ENCODE results near the gene GINS3.
"Not testable (repeated sequence)": the region's sequence is repeated elsewhere in the genome, so short reads cannot be mapped to it uniquely, and the experiment has no call there.

DNA sequence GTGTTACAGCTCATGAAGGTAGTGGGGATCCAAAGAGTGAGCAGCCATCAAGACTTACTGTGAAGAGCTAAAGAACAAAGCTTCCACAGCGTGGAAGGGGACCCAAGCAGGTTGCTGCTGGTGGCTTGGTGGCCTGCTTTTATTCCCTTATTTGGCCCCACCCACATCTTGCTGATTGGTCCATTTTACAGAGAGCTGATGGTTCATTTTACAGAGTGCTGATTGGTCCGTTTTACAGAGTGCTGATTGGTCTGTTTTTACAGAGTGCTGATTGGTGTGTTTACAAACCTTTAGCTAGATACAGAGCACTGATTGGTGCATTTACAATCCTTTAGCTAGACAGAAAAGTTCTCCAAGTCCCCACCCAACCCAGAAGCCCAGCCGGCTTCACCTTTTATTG, 9.0 kb downstream of the GINS3 start:
- TF ChIP-seq, protein P1, sequence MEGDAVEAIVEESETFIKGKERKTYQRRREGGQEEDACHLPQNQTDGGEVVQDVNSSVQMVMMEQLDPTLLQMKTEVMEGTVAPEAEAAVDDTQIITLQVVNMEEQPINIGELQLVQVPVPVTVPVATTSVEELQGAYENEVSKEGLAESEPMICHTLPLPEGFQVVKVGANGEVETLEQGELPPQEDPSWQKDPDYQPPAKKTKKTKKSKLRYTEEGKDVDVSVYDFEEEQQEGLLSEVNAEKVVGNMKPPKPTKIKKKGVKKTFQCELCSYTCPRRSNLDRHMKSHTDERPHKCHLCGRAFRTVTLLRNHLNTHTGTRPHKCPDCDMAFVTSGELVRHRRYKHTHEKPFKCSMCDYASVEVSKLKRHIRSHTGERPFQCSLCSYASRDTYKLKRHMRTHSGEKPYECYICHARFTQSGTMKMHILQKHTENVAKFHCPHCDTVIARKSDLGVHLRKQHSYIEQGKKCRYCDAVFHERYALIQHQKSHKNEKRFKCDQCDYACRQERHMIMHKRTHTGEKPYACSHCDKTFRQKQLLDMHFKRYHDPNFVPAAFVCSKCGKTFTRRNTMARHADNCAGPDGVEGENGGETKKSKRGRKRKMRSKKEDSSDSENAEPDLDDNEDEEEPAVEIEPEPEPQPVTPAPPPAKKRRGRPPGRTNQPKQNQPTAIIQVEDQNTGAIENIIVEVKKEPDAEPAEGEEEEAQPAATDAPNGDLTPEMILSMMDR (conservative IDR thresholded peaks at IDR 0.05; ENCODE audit: low read length), result not testable (repeated sequence)
- not testable (repeated sequence) for TF ChIP-seq EZH2phosphoT487 (IDR thresholded peaks at IDR 0.05; ENCODE audit: borderline replicate concordance)

All from Loucy (cell line).